BE2C (cell line): ENCODE results near the gene SLC28A3.
A peak's percentile ranks its signal among the peaks of the same experiment; 100 is the strongest.

Experiments used
- DNase-seq: peaks from one replicate; pipeline ENCODE4 v3.0.0-alpha.2; 2020
- H3K27me3 ChIP-seq: fragments of 250-450 bp; sonication (Bioruptor Pico); 2 replicates; pipeline ENCODE4 v1.5.1; 2020; ENCODE audit warnings: mild to moderate bottlenecking
- H3K36me3 ChIP-seq: fragments of 250-450 bp; sonication (Bioruptor Pico); 2 replicates; pipeline ENCODE4 v1.5.1; 2020; ENCODE audit warnings: mild to moderate bottlenecking
- H3K4me1 ChIP-seq: fragments of 250-450 bp; sonication (Bioruptor Pico); 2 replicates; pipeline ENCODE4 v1.5.1; 2020
- H3K4me3 ChIP-seq: 2 replicates; pipeline ENCODE4 v1.5.1; 2011; ENCODE audit warnings: low read depth, low read length
- H3K9me3 ChIP-seq: fragments of 250-450 bp; sonication (Bioruptor Pico); 2 replicates; pipeline ENCODE4 v1.5.1; 2020
- TF ChIP-seq, protein P1 (sequence below): IDR thresholded peaks from 2 replicates; pipeline ENCODE4 v1.5.1; 2012; ENCODE audit warnings: mild to moderate bottlenecking, low read depth, low read length

SLC28A3 gene

DNA sequence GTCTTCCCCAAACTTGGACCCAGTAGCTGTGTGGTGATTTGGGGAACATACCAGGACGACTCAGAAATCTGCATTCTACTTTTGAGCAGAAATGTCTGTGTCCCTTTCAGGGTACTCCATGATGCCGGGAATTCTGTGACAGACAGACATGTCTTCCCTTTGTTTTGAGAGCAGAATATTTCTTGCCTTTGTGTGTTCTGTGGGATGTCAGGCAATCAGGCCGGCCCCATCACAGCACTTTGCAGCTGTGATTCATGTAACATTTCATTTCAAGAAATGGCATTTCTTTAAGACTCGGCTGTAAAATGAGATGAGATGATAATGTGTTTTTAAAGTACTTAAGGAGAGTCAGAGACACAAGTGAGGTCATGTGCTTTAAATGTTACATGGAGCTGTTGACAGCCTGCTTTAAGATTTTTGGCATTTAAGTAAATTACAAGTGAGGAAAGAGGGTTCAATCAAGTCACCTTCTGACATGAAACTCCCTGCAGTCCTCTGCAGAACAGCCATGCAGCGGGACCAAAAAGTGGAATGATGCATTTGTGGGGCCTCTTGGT, 98.7 kb downstream of the SLC28A3 start:
- Histone ChIP-seq H3K4me3 (no peak overlapping the region), H3K9me3 (no peaks in the 10 kb centered on the region), H3K4me1 (no peaks in the 10 kb centered on the region), H3K36me3 (no peaks in the 10 kb centered on the region), H3K27me3 (no peaks in the 10 kb centered on the region)
- TF ChIP-seq, protein P1, sequence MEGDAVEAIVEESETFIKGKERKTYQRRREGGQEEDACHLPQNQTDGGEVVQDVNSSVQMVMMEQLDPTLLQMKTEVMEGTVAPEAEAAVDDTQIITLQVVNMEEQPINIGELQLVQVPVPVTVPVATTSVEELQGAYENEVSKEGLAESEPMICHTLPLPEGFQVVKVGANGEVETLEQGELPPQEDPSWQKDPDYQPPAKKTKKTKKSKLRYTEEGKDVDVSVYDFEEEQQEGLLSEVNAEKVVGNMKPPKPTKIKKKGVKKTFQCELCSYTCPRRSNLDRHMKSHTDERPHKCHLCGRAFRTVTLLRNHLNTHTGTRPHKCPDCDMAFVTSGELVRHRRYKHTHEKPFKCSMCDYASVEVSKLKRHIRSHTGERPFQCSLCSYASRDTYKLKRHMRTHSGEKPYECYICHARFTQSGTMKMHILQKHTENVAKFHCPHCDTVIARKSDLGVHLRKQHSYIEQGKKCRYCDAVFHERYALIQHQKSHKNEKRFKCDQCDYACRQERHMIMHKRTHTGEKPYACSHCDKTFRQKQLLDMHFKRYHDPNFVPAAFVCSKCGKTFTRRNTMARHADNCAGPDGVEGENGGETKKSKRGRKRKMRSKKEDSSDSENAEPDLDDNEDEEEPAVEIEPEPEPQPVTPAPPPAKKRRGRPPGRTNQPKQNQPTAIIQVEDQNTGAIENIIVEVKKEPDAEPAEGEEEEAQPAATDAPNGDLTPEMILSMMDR = no peak
- DNase-seq = no peak

DNA sequence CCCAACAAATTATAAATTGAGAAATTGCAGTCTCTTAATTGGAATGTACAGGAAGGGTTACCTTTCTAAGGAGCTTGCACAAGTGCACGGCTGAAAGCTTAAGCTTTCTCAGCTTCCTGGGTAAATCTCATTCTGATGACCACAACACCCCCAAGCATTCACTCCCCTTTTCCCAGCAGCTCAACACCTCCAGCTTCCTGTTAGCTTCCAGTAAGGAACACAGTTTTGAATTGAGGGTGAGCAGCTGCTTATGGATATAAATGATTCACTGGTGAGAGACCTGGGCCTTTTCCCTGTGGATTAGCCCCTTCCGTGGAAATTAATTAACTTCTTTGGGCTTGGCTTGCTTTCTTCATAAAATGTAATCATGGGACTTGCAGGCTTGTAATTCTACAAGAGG, 101.2 kb downstream of the SLC28A3 start:
- TF ChIP-seq, protein P1 = no peak
- Histone ChIP-seq H3K4me1 (no peaks in the 10 kb centered on the region), H3K36me3 (no peaks in the 10 kb centered on the region), H3K4me3 (no peak overlapping the region), H3K27me3 (no peaks in the 10 kb centered on the region), H3K9me3 (no peaks in the 10 kb centered on the region)
- no peak for DNase-seq

DNA sequence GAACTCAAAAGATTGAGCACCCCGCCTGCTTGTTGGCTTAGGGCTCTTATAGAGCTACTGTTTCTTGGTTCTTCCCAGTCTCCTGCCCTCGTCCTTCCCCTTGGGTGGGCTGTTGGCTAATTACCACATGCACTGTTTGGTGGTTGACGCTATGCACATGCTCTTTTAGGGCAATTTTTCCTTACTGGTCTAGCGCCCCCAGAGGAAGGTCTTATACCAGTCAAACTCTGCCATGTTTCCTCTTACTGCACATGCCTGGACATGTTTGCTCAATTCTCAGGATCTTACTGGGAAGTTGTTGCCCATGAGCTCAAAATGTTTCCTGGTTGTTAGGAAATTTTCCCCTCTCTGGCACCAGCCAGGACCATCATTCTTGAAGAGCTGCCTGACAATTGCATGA, 101.9 kb downstream of the SLC28A3 start:
- Histone ChIP-seq H3K36me3 (no peaks in the 10 kb centered on the region), H3K4me1 (no peaks in the 10 kb centered on the region), H3K27me3 (no peaks in the 10 kb centered on the region), H3K4me3 (no peak overlapping the region), H3K9me3 (no peaks in the 10 kb centered on the region)
- TF ChIP-seq, protein P1 = peak; percentile 41
- DNase-seq = no peak

DNA sequence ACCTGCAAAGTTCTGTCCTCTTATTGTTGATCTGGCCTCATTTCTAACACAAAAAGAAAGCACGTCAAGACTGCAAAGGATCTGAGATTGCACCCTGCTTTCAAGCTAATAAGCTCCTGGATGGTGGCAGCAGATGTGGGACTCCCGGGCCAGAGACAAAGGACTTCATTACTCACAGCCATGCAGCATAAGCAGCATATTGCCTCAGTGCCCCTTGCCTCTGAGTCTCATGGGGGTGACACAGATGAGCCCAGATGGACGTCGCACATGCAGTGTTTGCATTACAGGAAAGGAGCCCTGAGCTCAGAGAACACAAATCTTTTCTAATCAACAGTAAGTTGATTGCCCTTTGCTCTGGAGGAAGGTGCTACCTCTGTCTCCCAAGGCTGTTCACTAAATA, 105.0 kb downstream of the SLC28A3 start:
- TF ChIP-seq, protein P1 = no peak
- H3K27me3 ChIP-seq = no peaks in the 10 kb centered on the region
- H3K36me3 ChIP-seq = no peaks in the 10 kb centered on the region
- DNase-seq = no peak
- no peaks in the 10 kb centered on the region for H3K9me3 ChIP-seq
- H3K4me3 ChIP-seq = no peak overlapping the region
- no peaks in the 10 kb centered on the region for H3K4me1 ChIP-seq

DNA sequence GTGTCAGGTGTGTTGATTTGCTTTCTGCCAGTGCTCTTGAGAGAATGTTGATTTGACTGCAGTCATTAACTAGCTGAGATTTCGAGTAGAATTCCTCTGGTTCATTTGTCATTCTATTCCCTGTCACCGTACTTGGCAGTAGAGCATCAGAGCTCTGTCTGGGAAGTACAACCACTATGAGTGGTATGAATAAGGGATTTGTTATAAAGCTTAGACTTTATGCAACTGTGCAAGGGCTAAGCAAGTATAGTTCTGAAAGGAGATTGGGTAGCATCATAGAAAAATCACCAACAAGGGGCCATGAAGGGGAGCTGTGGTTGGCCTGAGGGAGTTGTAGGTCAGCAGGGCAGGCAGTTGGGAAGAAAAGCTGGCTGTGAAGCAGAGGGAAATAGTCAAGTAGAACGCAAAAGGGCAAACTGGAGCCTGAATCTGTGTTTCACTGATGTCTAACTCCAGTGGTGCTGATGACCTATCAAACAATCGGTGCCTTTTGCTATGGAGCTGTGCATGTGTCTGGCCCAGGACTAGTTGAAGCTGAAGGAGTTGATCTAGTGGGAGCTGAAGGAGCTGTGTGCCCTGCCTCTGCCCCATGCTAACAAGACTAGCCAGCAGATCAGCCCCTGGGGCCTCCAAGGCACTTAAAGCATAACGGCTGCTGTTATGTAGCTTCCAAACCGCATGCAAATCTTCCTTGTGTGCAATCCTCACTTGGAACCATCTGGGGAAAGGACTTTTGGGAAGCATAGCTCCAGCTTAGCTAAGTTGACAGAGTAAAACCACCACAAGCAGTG, 110.0 kb downstream of the SLC28A3 start:
- no peak for DNase-seq
- Histone ChIP-seq H3K36me3 (no peaks in the 10 kb centered on the region), H3K4me1 (no peaks in the 10 kb centered on the region), H3K9me3 (no peaks in the 10 kb centered on the region), H3K4me3 (no peak overlapping the region), H3K27me3 (no peaks in the 10 kb centered on the region)
- TF ChIP-seq, protein P1 = no peak

DNA sequence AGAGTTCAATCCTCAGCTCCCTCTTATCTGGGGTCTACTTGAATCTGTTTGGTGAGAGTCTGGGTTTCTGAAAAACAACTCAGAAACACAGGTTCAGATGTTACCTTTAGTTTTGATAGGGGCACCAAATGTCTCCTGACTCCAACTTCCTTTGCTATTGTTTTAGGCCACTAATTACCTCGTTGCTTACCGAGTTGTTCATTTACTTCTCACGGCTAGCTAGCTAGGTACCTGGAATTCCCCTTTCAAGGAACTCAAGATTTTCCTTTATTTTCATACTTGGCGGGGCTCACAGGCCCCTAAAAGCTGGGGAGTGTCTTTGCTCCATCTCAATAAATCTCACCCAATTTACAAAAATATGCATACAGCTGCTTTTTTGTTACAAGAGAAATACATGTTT, 111.4 kb downstream of the SLC28A3 start:
- TF ChIP-seq, protein P1 = no peak
- Histone ChIP-seq H3K36me3 (no peaks in the 10 kb centered on the region), H3K4me1 (no peaks in the 10 kb centered on the region), H3K4me3 (no peak overlapping the region), H3K27me3 (no peaks in the 10 kb centered on the region), H3K9me3 (no peaks in the 10 kb centered on the region)
- no peak for DNase-seq
